Esophagus mucosa (tissue), 1 donor: ENCODE data around the gene ABCC4. TPM values are rescaled to one million over a fixed set of nuclear protein-coding genes. Genes with fewer than 3 reads are reported as not detected.

Experiments
- ATAC-seq: fragments of 200-7000 bp; cut with Tn5 transposase; one replicate; pipeline ENCODE4 v1.9.1; 2020
- total RNA-seq: library from RNA; stranded (reverse); gene quantifications from one replicate; pipeline ENCODE4 v1.2.4, GENCODE V29; 2023
- donor health status: DM: yes; HTN: yes; CAD: no.

Gene ABCC4
- total RNA-seq: 4.4 TPM

- peak; percentile 85 for ATAC-seq
Observed at GRCh38 chr13:95301183-95301967, at the start of gene ABCC4. TSS of gene ABCC4 (minus strand) at chr13:95301451. CDS start at chr13:95301314, 137 bp downstream.

- no peak for ATAC-seq
Observed at GRCh38 chr13:95349267-95349666, 48.0 kb upstream of the ABCC4 start.

GRCh38 chr13:95343944-95344343 lies 42.7 kb upstream of the ABCC4 start:
- ATAC-seq: no peak

- no peak for ATAC-seq
Observed at GRCh38 chr13:95341441-95341840, 40.2 kb upstream of the ABCC4 start.

- no peak for ATAC-seq
Observed at GRCh38 chr13:95338905-95339304, 37.7 kb upstream of the ABCC4 start.

GRCh38 chr13:95337597-95337996 lies 36.3 kb upstream of the ABCC4 start:
- no peak for ATAC-seq

- peak; percentile 31 for ATAC-seq
Observed at GRCh38 chr13:95335667-95336066, 34.4 kb upstream of the ABCC4 start.

- ATAC-seq: no peak
Observed at GRCh38 chr13:95328386-95328785, 27.1 kb upstream of the ABCC4 start.

- ATAC-seq: no peak
Observed at GRCh38 chr13:95327190-95327589, 25.9 kb upstream of the ABCC4 start.

GRCh38 chr13:95326695-95327094 lies 25.4 kb upstream of the ABCC4 start:
- ATAC-seq: no peak

GRCh38 chr13:95325485-95325884 lies 24.2 kb upstream of the ABCC4 start:
- no peak for ATAC-seq

- ATAC-seq: no peak
Observed at GRCh38 chr13:95323930-95324662, 22.8 kb upstream of the ABCC4 start.

GRCh38 chr13:95319551-95320274 lies 18.5 kb upstream of the ABCC4 start:
- ATAC-seq: no peak

GRCh38 chr13:95317039-95317989 lies 16.1 kb upstream of the ABCC4 start:
- no peak for ATAC-seq

- no peak for ATAC-seq
Observed at GRCh38 chr13:95315752-95316151, 14.5 kb upstream of the ABCC4 start.

GRCh38 chr13:95307507-95307906 lies 6.3 kb upstream of the ABCC4 start:
- ATAC-seq: no peak

- no peak for ATAC-seq
Observed at GRCh38 chr13:95304453-95304852, 3.2 kb upstream of the ABCC4 start.

- ATAC-seq: no peak
Observed at GRCh38 chr13:95301968-95302393, 730 bp upstream of the ABCC4 start.

- ATAC-seq: peak; percentile 49
Observed at GRCh38 chr13:95300625-95301182, 547 bp downstream of the ABCC4 start.

GRCh38 chr13:95298971-95299621 lies 2.2 kb downstream of the ABCC4 start:
- no peak for ATAC-seq
